Neuronal stem cell (in vitro differentiated cells): Measurements from ENCODE around the gene MT1A.

Source experiments
- DNase-seq: peaks from one replicate; pipeline ENCODE4 v3.0.0-alpha.2; 2013; ENCODE audit warnings: low spot score
- H2AFZ ChIP-seq: one replicate; pipeline ENCODE4 v1.6.1; 2013; ENCODE audit warnings: mild to moderate bottlenecking, low read length, inconsistent platforms
- H2AK5ac ChIP-seq: 2 replicates; pipeline ENCODE4 v1.6.1; 2013; ENCODE audit warnings: low read depth, mild to moderate bottlenecking, inconsistent platforms, low read length, moderate library complexity, mixed read lengths
- H2BK120ac ChIP-seq: 2 replicates; pipeline ENCODE4 v1.6.1; 2013; ENCODE audit warnings: low read depth, mild to moderate bottlenecking, inconsistent platforms, low read length, moderate library complexity, mixed read lengths
- H2BK12ac ChIP-seq: one replicate; pipeline ENCODE4 v1.6.1; 2013; ENCODE audit warnings: low read length, inconsistent platforms
- H2BK15ac ChIP-seq: 2 replicates; pipeline ENCODE4 v1.6.1; 2013; ENCODE audit warnings: mild to moderate bottlenecking, low read length, inconsistent platforms, mixed read lengths
- H2BK5ac ChIP-seq: one replicate; pipeline ENCODE4 v1.6.1; 2013; ENCODE audit warnings: inconsistent platforms, mild to moderate bottlenecking, low read length, moderate library complexity
- H3K14ac ChIP-seq: one replicate; pipeline ENCODE4 v1.6.1; 2013; ENCODE audit warnings: low read length, inconsistent platforms
- H3K18ac ChIP-seq: 2 replicates; pipeline ENCODE4 v1.6.1; 2013; ENCODE audit warnings: low read length, inconsistent platforms
- H3K23ac ChIP-seq: 2 replicates; pipeline ENCODE4 v1.6.1; 2013; ENCODE audit warnings: low read depth, mild to moderate bottlenecking, mixed read lengths, low read length, inconsistent platforms; ENCODE audit not compliant: poor library complexity
- H3K27ac ChIP-seq: replicated peaks from 3 replicates; pipeline ENCODE4 v1.5.1; 2013; ENCODE audit warnings: low read length, inconsistent platforms
- H3K27me3 ChIP-seq, 3 experiments: 2 replicates each; pipeline ENCODE4 v1.6.1; 2013; ENCODE audit warnings: low read length in 3 of 3, mild to moderate bottlenecking in 2 of 3, inconsistent platforms in 1 of 3, low read depth in 1 of 3, mixed read lengths in 1 of 3, moderate library complexity in 1 of 3; ENCODE audit not compliant: control insufficient read depth in 3 of 3, insufficient read depth in 3 of 3
- H3K36me3 ChIP-seq, 2 donors: replicated peaks in 1 of 2; 2 replicates each; pipeline ENCODE4 v1.6.1; 2013; ENCODE audit warnings: low read length in 2 of 2; ENCODE audit not compliant: control insufficient read depth in 2 of 2, insufficient read depth in 2 of 2
- H3K4ac ChIP-seq: 2 replicates; pipeline ENCODE4 v1.6.1; 2013; ENCODE audit warnings: inconsistent platforms, mild to moderate bottlenecking, low read length, moderate library complexity
- H3K4me1 ChIP-seq, 2 donors: 1 replicate in 1 of 2; 2 replicates in 1 of 2; pipeline ENCODE4 v1.6.1; 2013; ENCODE audit warnings: low read length in 2 of 2, low read depth in 1 of 2; ENCODE audit not compliant: control insufficient read depth in 2 of 2, insufficient read depth in 1 of 2
- H3K4me2 ChIP-seq: one replicate; pipeline ENCODE4 v1.6.1; 2013; ENCODE audit warnings: mild to moderate bottlenecking, low read length, inconsistent platforms; ENCODE audit not compliant: insufficient read depth, poor library complexity, severe bottlenecking
- H3K4me3 ChIP-seq, 2 donors: 2 replicates each; pipeline ENCODE4 v1.5.1; 2013; ENCODE audit warnings: low read length in 2 of 2, mild to moderate bottlenecking in 2 of 2, inconsistent platforms in 1 of 2, moderate library complexity in 1 of 2
- H3K79me1 ChIP-seq: one replicate; pipeline ENCODE4 v1.6.1; 2013; ENCODE audit warnings: low read depth, mild to moderate bottlenecking, inconsistent platforms, low read length, moderate library complexity
- H3K9ac ChIP-seq: one replicate; pipeline ENCODE4 v1.6.1; 2013; ENCODE audit warnings: mild to moderate bottlenecking, low read depth, low read length, inconsistent platforms; ENCODE audit not compliant: poor library complexity
- H3K9me3 ChIP-seq, 2 donors: replicated peaks in 1 of 2; 2 replicates each; pipeline versions ENCODE3 to v1.6.1; 2013; ENCODE audit warnings: low read length in 2 of 2, mild to moderate bottlenecking in 2 of 2, inconsistent platforms in 1 of 2, low read depth in 1 of 2, mixed read lengths in 1 of 2, moderate library complexity in 1 of 2; ENCODE audit not compliant: control insufficient read depth in 2 of 2, insufficient read depth in 1 of 2
- H4K8ac ChIP-seq: one replicate; pipeline ENCODE4 v1.6.1; 2013; ENCODE audit warnings: low read depth, mild to moderate bottlenecking, inconsistent platforms, low read length, moderate library complexity
- H4K91ac ChIP-seq: one replicate; pipeline ENCODE4 v1.6.1; 2013; ENCODE audit warnings: low read length, low read depth, mild to moderate bottlenecking, inconsistent platforms; ENCODE audit not compliant: poor library complexity
- WGBS, 2 donors: extraction: QIAGEN DNeasy Blood & Tissue Kit; methylation state at CpG; one replicate each; pipeline ENCODE4 v1.1.7; 2013; ENCODE audit warnings: missing lambda C conversion rate in 2 of 2, mixed read lengths in 1 of 2; ENCODE audit not compliant: insufficient read length in 2 of 2, insufficient replicate concordance in 1 of 2; ENCODE audit errors: extremely low coverage in 2 of 2; 5-methylcytosine and 5-hydroxymethylcytosine counted together

Gene MT1A

GRCh38 chr16:56681939-56682702 is 43.7 kb downstream of the MT1A start, which contains the start of gene MT1X:
Gene MT1X, plus strand, starts transcription at chr16:56682470. Its CDS starts 71 bp downstream, at chr16:56682541.
- Histone ChIP-seq H2BK15ac (peak within 1 kb of the TSS; percentile 22), H3K36me3 (no peaks in the 10 kb centered on the region), H3K9me3 (peaks cover 0 to 5% of the 10 kb centered on the region in 2 donors), H3K27me3 (peaks cover 0 to 60% (median 20%) of the 10 kb centered on the region in 3 experiments), H3K4me2 (peak within 1 kb of the TSS; percentile 87), H3K14ac (peak within 1 kb of the TSS; percentile 28), H4K91ac (no peak within 1 kb of the TSS), H2AK5ac (no peak within 1 kb of the TSS), H2BK12ac (no peak within 1 kb of the TSS), H3K79me1 (no peaks in the 10 kb centered on the region), H3K9ac (peak within 1 kb of the TSS; percentile 85), H3K4me3 (peak within 1 kb of the TSS; percentile 48 to 78), H4K8ac (no peak within 1 kb of the TSS), H3K4ac (peak within 1 kb of the TSS; percentile 14), H3K18ac (peak within 1 kb of the TSS; percentile 89), H2BK120ac (no peak within 1 kb of the TSS), H3K23ac (peak within 1 kb of the TSS; percentile 46), H3K4me1 (peaks cover 12 to 18% of the 10 kb centered on the region in 2 donors), H2AFZ (peak within 1 kb of the TSS; percentile 94), H2BK5ac (no peak within 1 kb of the TSS), H3K27ac (no peak within 1 kb of the TSS)
- WGBS, 2 donors: no CpG with 5 or more reads among the region's 49 CpGs
- peak; percentile 51 for DNase-seq

DNA sequence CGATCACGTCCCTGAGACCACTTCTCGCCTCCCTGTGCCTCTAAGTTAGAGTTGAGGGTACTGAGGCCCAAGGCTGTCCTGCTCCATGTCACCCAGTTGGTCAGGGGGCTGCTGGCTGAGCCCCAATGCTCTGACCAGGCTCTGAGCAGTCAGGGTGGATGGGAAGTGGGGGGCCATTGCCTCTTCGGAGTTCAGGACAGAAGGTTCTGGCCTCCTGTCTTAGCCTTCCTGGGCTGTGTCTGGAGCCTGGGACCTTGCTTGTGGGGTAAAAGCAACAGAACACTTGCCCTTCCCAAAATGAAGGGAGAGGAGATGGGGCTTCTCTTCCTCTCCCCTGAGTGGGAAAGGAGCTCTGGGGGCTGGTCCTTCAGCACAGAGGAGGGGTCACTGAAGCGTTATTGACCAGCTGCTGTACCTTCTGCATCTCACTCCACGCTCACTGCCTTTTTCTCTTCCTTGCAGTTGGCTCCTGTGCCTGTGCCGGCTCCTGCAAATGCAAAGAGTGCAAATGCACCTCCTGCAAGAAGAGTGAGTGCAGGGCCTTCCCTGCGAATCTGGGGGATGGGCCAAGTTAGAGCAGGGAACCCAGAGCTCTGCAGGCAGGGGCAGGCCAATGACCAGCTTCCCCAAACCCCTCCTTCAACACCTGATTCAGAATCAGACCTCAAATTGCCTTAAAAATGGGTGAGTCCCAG is 44.4 kb downstream of the MT1A start:
- WGBS, 2 donors: no CpG with 5 or more reads among the region's 8 CpGs

DNA sequence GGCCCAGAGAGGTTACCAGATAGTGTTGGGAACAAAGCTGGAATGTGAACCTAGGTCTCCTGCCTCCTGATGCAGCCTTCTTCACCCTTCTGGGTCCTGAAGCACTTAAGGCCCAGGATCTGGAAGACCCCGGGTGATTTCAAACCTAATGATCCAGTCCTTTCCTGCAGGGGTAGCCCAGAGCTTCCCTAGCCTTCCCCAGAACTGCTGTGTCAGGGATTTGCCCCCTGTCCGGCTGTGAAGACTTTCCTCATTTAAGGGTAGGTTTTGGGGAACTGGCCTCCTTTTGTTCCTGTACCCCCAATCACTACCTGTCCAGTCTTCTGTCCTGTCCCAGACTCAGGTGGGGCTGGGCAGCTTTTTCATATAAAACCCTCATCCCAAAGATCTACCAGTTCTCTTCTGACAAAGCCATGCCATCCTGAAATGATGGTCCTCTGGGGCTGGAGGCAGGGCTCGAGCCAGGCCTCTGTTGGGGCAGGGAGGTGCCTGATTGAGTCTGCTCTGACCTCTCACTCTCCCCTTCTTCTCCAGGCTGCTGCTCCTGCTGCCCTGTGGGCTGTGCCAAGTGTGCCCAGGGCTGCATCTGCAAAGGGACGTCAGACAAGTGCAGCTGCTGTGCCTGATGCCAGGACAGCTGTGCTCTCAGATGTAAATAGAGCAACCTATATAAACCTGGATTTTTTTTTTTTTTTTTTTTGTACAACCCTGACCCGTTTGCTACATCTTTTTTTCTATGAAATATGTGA is 45.1 kb downstream of the MT1A start:
- Histone ChIP-seq H3K23ac (no peak overlapping the region), H3K18ac (no peak overlapping the region), H3K4me2 (no peak overlapping the region), H2BK15ac (no peak overlapping the region), H2BK120ac (no peak overlapping the region), H3K27me3 (peaks cover 0 to 48% (median 15%) of the 10 kb centered on the region in 3 experiments), H3K9me3 (peaks cover 0 to 5% of the 10 kb centered on the region in 2 donors), H3K4me3 (no peak overlapping the region), H4K91ac (no peak overlapping the region), H2BK5ac (no peak overlapping the region), H2AK5ac (no peak overlapping the region), H3K36me3 (no peaks in the 10 kb centered on the region), H2BK12ac (no peak overlapping the region), H2AFZ (no peak overlapping the region), H3K4ac (no peak overlapping the region), H4K8ac (no peak overlapping the region), H3K14ac (no peak overlapping the region), H3K9ac (peak overlapping the region; percentile 24), H3K4me1 (peaks cover 12 to 18% of the 10 kb centered on the region in 2 donors), H3K27ac (no peak overlapping the region), H3K79me1 (no peaks in the 10 kb centered on the region)
- no peak for DNase-seq
- WGBS, 2 donors: no CpG with 5 or more reads among the region's 5 CpGs

More for the DNA sequence above, 44.4 kb downstream of the MT1A start:
- H3K23ac ChIP-seq: no peak overlapping the region
- no peak overlapping the region for H2AK5ac ChIP-seq
- peaks cover 0 to 53% (median 15%) of the 10 kb centered on the region in 3 experiments for H3K27me3 ChIP-seq
- no peak for DNase-seq
- H4K8ac ChIP-seq: no peak overlapping the region
- H2BK12ac ChIP-seq: no peak overlapping the region
- peak overlapping the region; percentile 22 for H2BK15ac ChIP-seq
- H3K9ac ChIP-seq: peak overlapping the region; percentile 64
- H3K36me3 ChIP-seq: no peaks in the 10 kb centered on the region
- H3K9me3 ChIP-seq: peaks cover 0 to 5% of the 10 kb centered on the region in 2 donors
- peak overlapping the region; percentile 14 for H3K4ac ChIP-seq
- peak overlapping the region; percentile 87 for H3K4me2 ChIP-seq
- H2BK5ac ChIP-seq: no peak overlapping the region
- H2BK120ac ChIP-seq: no peak overlapping the region
- no peak overlapping the region for H3K27ac ChIP-seq
- H4K91ac ChIP-seq: no peak overlapping the region
- H2AFZ ChIP-seq: peak overlapping the region; percentile 94
- no peak overlapping the region for H3K14ac ChIP-seq
- no peaks in the 10 kb centered on the region for H3K79me1 ChIP-seq
- peaks cover 12 to 18% of the 10 kb centered on the region in 2 donors for H3K4me1 ChIP-seq
- H3K18ac ChIP-seq: peak overlapping the region; percentile 58
- peak overlapping the region; percentile 48 to 78 for H3K4me3 ChIP-seq
